ENCODE data around the gene KHSRP.

KHSRP gene

GRCh38 chr19:6417713-6418561, 6.7 kb downstream of the KHSRP start:
- Histone ChIP-seq H3K4me2 (ENCODE audit: low read length) (no peak overlapping the region), H3F3A (ENCODE audit: control insufficient read depth, insufficient read depth) (peaks cover 11% of the 10 kb centered on the region), H3K27ac (ENCODE audit: low read depth, low read length) (no peak overlapping the region), H3K36me3 (ENCODE audit: control insufficient read depth, low read length) (peaks cover 91% of the 10 kb centered on the region), H3K79me2 (ENCODE audit: control insufficient read depth, low read length) (peaks cover 40% of the 10 kb centered on the region), H3K4me3 (ENCODE audit: low read length) (no peak overlapping the region), H3K27me3 (ENCODE audit: control insufficient read depth, low read length) (no peaks in the 10 kb centered on the region), H3K9me2 (replicated peaks; ENCODE audit: control insufficient read depth, low read length) (no peaks in the 10 kb centered on the region), H3K4me1 (ENCODE audit: control insufficient read depth, low read length) (peaks cover 8% of the 10 kb centered on the region), H4K20me1 (ENCODE audit: control insufficient read depth, insufficient read depth, low read depth, low read length) (peaks cover 26% of the 10 kb centered on the region), H3K9me3 (ENCODE audit: control insufficient read depth, insufficient read depth, low read length) (no peaks in the 10 kb centered on the region)
- no peak for TF ChIP-seq CTCF (IDR thresholded peaks at IDR 0.05; ENCODE audit: low read depth, low read length, poor library complexity, severe bottlenecking)
- no peak for TF ChIP-seq EZH2phosphoT487 (IDR thresholded peaks at IDR 0.05; ENCODE audit: borderline replicate concordance, low read length)

GRCh38 chr19:6416658-6417405, 7.8 kb downstream of the KHSRP start:
- Histone ChIP-seq H3K4me1 (ENCODE audit: control insufficient read depth, low read length) (no peaks in the 10 kb centered on the region), H4K20me1 (ENCODE audit: control insufficient read depth, insufficient read depth, low read depth, low read length) (peaks cover 15% of the 10 kb centered on the region), H3F3A (ENCODE audit: control insufficient read depth, insufficient read depth) (peaks cover 11% of the 10 kb centered on the region), H3K4me3 (ENCODE audit: low read length) (no peak overlapping the region), H3K27me3 (ENCODE audit: control insufficient read depth, low read length) (no peaks in the 10 kb centered on the region), H3K27ac (ENCODE audit: low read depth, low read length) (no peak overlapping the region), H3K9me3 (ENCODE audit: control insufficient read depth, insufficient read depth, low read length) (no peaks in the 10 kb centered on the region), H3K36me3 (ENCODE audit: control insufficient read depth, low read length) (peaks cover 87% of the 10 kb centered on the region), H3K4me2 (ENCODE audit: low read length) (no peak overlapping the region), H3K79me2 (ENCODE audit: control insufficient read depth, low read length) (peaks cover 29% of the 10 kb centered on the region), H3K9me2 (replicated peaks; ENCODE audit: control insufficient read depth, low read length) (no peaks in the 10 kb centered on the region)
- TF ChIP-seq EZH2phosphoT487 (IDR thresholded peaks at IDR 0.05; ENCODE audit: borderline replicate concordance, low read length) (no peak), CTCF (IDR thresholded peaks at IDR 0.05; ENCODE audit: low read depth, low read length, poor library complexity, severe bottlenecking) (no peak)

DNA sequence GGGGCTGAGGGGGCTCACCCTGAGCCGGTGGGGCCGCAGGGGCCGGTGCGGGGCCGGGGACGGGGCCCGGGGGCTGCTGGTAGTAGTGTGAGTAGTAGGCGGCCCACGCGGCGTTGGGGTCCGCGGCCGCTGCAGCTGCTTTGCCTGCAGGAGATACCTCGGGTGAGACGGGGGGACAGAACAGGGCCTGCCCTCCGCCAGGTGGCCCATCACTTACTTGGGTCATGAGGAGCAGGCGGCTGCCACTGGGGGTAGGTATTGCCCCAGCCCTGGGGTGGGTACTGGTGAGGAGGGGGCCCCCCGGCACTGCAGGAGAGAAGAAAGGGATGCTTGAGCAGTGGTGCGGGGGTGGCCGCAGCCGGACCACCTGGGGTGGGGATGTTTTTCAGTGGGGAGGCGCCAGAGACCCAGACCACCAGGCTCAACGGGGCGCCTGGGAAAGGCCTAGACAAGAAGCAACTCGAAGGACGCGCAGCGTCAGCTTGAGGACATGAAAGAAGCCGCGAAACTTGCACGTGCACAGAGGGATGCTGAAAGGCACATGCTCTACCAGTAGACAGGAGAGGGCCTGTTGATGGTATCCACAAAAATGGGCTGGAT, 8.9 kb downstream of the KHSRP start:
- no peaks in the 10 kb centered on the region for H3K27me3 ChIP-seq (ENCODE audit: control insufficient read depth, low read length)
- no peaks in the 10 kb centered on the region for H3K4me1 ChIP-seq (ENCODE audit: control insufficient read depth, low read length)
- H3K79me2 ChIP-seq (ENCODE audit: control insufficient read depth, low read length), result peaks cover 18% of the 10 kb centered on the region
- peaks cover 11% of the 10 kb centered on the region for H3F3A ChIP-seq (ENCODE audit: control insufficient read depth, insufficient read depth)
- no peaks in the 10 kb centered on the region for H3K9me2 ChIP-seq (replicated peaks; ENCODE audit: control insufficient read depth, low read length)
- H4K20me1 ChIP-seq (ENCODE audit: control insufficient read depth, insufficient read depth, low read depth, low read length), result peaks cover 8% of the 10 kb centered on the region
- no peak overlapping the region for H3K4me3 ChIP-seq (ENCODE audit: low read length)
- TF ChIP-seq CTCF (IDR thresholded peaks at IDR 0.05; ENCODE audit: low read depth, low read length, poor library complexity, severe bottlenecking) (no peak), EZH2phosphoT487 (IDR thresholded peaks at IDR 0.05; ENCODE audit: borderline replicate concordance, low read length) (no peak)
- H3K36me3 ChIP-seq (ENCODE audit: control insufficient read depth, low read length), result peaks cover 76% of the 10 kb centered on the region
- no peak overlapping the region for H3K4me2 ChIP-seq (ENCODE audit: low read length)
- H3K27ac ChIP-seq (ENCODE audit: low read depth, low read length), result no peak overlapping the region
- H3K9me3 ChIP-seq (ENCODE audit: control insufficient read depth, insufficient read depth, low read length), result no peaks in the 10 kb centered on the region
